ENCODE results near the gene OR51E1. TPM values are rescaled to one million over a fixed set of nuclear protein-coding genes. Genes with fewer than 3 reads are reported as not detected.

The OR51E1 gene
- total RNA-seq = 1.9 TPM
- long read RNA-seq, partial matches to known transcripts = 0 of 6 reads
- long read RNA-seq, other reads (novel, unspliced or antisense) = 4 of 6 reads

GRCh38 chr11:4643682-4644081 is at the start of gene OR51E1:
Gene OR51E1 (plus strand): TSS chr11:4643982. CDS start chr11:4652527, 8,545 bp downstream.
- intact Hi-C loops (cut with DNase I) = no loop called here
- no peak for ATAC-seq
- no peak for DNase-seq (ENCODE audit: missing footprints)

GRCh38 chr11:4605057-4605456 is 38.7 kb upstream of the OR51E1 start:
- ATAC-seq (no peak), DNase-seq (ENCODE audit: missing footprints) (no peak)
- intact Hi-C loops (cut with DNase I) = no loop called here

DNA sequence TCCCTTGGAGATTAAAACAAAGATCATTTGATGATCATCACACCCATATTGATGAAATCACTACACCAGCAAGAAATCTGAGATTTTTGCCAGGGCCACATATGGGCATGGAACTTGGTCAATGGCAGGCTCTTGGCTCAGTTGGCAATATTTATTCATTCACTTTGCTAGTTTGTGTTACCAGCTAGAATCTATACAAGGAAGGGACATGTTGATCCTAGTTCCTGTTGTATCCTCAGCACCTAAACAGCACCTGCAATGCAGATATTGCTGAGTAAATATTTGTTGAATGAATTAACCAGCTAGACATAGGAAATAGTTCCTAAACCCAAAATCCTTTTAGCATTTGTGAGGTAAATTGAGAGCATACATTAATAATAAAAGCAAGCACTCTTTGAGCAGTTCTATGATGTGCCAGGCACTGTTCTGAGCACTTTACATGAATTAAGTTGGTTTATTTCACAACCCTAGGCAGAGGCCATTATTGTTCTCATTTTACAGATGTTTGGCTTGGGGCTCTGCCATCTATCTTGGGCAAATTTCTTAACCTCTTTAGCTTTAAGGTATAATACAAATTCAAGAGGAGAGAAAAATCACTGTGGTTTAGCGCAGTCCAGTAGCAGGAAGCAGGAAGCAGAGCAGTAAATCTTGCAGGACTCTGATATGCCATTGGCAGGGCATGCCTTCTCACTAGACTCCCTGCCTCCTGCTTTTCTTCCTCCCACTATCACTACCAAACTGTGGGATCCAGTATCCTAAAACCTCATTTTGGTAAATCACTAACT is 37.4 kb upstream of the OR51E1 start:
- ATAC-seq (no peak), DNase-seq (ENCODE audit: missing footprints) (no peak)
- intact Hi-C loops (cut with DNase I) = no loop called here

DNA sequence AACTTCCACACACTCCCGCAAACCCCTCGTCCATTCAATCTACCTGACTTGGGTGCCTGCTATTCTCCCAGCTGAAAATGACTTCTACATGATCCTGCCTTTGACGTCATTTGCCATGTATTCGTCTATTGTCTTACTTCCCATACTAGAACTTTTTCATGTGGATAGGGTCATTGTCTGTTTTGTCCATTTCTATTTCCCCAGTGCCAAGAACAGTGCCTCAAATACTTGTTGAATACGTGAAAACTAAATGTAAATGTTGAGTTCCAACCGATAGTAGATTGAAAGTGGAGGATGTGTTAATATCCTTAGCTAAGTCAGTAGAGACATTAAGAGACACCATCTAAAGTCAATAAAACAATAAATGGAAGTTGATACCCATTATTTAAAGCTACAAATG is 36.7 kb upstream of the OR51E1 start:
- ATAC-seq = no peak
- no peak for DNase-seq (ENCODE audit: missing footprints)

GRCh38 chr11:4607781-4608666 is 35.8 kb upstream of the OR51E1 start, which contains the start of gene TRIM68:
Gene TRIM68 (minus strand): TSS chr11:4608231. CDS start chr11:4605504, 2,727 bp downstream.
- intact Hi-C loops (cut with DNase I) = no loop called here
- DNase-seq (ENCODE audit: missing footprints) = peak; percentile 98
- ATAC-seq = peak; percentile 100

More for the DNA sequence above, 36.7 kb upstream of the OR51E1 start:
- intact Hi-C loops (cut with DNase I) = no loop called here

DNA sequence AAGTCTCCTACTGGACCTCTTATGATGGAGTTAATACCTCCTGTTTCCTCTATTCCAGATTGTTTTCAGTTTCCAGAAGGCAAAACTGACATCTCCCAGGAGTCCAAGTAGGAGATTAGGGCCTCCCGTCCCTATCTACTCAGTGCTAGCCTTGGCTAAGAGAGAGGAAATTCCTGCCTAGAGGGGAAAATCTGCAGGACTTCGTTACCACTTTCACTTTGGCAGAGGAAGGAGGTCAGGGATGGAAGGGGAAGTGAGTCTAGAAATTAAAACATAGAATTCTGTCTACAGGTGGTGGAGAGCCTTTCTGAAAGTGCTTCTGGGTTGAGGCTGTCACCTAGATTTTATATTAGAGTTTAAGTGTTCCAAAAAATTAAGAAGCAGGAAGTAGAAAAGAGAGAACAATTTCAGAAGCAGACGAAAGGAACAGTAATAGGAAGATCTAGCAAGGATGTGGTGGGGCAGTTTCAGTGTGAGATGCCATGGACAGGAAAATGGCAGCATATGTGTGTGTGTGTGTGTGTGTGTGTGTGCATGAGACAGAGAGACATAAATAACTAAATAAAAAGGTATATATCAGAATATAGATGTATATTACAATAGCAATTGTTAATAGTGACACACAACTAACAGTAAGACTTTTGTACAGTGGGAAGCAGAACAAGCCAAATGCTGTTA is 33.4 kb upstream of the OR51E1 start:
- no peak for ATAC-seq
- intact Hi-C loops (cut with DNase I) = no loop called here
- DNase-seq (ENCODE audit: missing footprints) = no peak

DNA sequence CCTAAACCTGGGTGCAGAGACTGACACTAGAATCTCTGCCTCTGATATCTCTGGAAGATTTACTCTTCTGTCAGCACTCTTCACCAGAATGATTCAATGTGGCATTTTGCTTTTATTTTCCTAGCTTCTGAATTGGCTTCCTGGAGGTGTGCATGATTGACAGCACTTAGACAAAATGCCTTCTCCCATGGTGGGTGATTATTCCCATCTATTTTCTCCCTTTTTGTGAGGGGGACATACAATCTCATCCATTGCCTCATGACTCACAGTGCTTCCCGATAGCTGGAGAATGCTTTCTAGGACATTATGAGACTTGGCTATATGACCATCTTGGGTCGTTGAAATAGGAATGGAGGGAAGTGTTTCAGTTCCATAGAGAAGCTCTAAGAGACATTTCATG is 31.8 kb upstream of the OR51E1 start:
- ATAC-seq = no peak
- no peak for DNase-seq (ENCODE audit: missing footprints)
- intact Hi-C loops (cut with DNase I) = no loop called here

DNA sequence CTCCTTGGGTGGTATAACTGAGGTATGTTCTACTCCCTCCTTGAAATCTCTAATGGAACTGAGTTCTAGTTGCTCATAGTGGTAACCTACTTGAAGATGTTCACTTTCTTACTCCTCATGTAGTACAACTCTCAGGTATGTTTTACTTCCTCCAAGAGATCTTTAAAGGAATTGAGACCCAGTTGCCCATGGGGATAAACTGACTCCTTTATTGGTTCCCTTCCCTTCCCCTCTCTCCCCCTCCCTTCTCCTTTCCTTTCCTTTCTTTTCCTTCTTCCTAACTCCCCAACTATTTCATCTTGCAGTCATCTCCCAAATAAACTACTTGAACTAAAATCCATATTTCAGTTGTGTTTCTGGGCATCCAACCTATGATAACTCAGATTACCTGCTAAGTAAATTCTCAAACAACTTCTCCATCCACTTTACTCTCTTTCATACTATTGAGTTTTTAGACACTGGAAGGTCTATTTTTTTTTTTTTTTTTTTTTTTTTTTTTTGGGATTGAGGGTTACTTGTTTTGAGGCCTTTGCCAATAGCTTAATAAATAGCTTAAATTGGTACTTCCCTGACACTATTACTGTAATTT is 27.8 kb upstream of the OR51E1 start:
- DNase-seq (ENCODE audit: missing footprints) (no peak), ATAC-seq (no peak)
- intact Hi-C loops (cut with DNase I) = no loop called here

DNA sequence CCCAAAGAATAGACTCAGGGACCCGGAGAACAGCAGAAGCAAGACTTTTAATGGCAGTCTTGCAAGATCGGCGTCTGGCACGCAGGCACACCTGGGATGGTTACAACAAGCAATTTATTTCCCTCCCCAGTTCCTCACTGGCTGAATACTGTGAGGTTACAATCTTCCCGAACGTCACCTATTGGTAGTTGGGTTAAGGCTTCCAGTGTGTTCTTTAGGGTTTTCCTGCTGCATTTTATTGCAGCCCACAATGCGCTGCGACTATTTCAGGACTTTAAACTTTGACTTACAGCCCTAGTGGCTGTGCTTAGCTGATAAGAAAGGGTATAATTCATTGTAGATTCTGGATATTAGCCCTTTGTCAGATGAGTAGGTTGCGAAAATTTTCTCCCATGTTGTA is 24.3 kb upstream of the OR51E1 start:
- intact Hi-C loops (cut with DNase I) = no loop called here
- DNase-seq (ENCODE audit: missing footprints) (no peak), ATAC-seq (no peak)

GRCh38 chr11:4626207-4627099 is 17.3 kb upstream of the OR51E1 start:
- no peak for DNase-seq (ENCODE audit: missing footprints)
- no peak for ATAC-seq
- intact Hi-C loops (cut with DNase I) = no loop called here

DNA sequence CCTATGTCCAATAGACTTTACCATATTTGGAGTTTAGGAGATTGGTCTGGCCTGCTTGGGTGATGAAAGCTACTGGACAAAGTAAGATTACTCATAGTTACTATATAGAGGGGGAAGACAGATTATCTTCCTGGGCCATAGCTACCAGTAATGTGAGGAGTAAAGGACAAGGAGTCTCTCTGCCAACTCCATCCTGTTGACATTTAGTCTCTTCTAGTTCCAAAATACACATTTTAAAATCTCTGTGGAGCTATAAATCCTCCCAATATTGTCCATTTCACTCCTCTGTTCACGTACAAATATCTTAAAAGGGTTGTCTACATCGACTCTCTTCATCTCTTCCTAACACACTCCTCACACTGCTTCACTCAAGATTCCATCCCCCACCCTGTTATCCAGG is 7.6 kb upstream of the OR51E1 start:
- DNase-seq (ENCODE audit: missing footprints) (no peak), ATAC-seq (no peak)
- intact Hi-C loops (cut with DNase I) = loop anchor here (1.0 to 5.0 kb wide), 2 partner anchors 190 to 366 kb away; no protein-coding TSS in a partner anchor

DNA sequence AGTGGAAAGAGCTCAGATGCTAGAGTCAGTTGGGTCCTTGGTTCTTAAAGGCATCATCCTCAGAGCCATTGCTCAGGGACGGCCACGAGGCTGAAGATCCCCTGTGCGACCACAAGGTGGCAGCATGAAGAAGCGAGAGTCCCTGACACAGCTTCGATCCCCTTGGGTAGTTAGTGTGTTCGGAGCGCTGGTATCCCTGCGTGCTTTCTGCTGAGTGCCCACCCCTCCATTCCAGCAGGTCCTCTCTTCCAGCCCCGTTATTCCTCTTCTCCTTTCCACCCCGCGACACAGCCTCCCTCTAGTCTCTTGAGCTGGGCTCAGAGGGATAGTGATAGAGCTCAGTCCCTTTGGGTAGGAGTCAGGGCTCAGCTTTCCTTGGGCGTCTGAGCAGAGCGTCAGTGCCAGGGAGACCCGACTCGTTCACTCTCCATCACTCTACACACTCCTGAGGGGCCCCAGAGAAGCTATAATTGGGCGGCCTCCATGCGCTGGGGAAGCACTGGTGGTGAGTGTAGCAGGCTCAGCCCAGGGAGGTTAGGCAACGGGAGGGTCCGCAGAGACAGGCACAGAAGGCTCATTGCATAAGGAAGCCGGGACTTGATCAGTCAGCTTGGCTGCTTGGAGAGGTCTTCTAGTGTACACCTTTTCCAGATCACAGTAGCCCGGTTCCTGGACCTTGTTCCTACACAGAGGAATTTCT is 6.7 kb upstream of the OR51E1 start, which contains the start of gene OR51D1:
OR51D1 (plus strand) TSS at position 516 of the 700 bp plus-strand sequence. CDS start 2,314 bp downstream, outside the sequence.
- intact Hi-C loops (cut with DNase I) = loop anchor here (1.0 to 5.0 kb wide), 2 partner anchors 189 to 365 kb away; no protein-coding TSS in a partner anchor

DNA sequence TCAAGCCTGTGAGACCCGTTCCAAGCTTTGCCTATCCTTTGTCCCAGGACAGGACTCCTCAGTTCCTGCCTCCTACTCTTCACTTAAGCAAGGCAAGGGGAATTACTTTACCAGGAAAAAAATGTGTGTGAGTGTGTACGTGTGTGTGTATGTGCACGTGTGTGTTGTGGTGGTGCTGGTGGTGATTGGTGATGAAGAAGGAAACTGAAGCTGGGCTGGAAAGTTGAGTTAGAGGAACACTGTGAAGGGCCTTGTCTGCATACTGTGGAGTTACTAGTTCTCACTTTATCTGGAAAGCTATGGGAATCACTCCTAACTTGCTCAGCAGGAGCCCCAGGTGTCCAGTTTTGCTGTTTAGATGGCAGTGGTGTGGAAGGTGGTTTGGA is 6.1 kb upstream of the OR51E1 start:
- DNase-seq (ENCODE audit: missing footprints) (no peak), ATAC-seq (no peak)
- intact Hi-C loops (cut with DNase I) = loop anchor here (5.0 kb wide), 1 partner anchor 365 kb away; no protein-coding TSS in a partner anchor

More for the DNA sequence above, 6.7 kb upstream of the OR51E1 start, which contains the start of gene OR51D1:
- DNase-seq (ENCODE audit: missing footprints) (peak; percentile 80), ATAC-seq (peak; percentile 92)

DNA sequence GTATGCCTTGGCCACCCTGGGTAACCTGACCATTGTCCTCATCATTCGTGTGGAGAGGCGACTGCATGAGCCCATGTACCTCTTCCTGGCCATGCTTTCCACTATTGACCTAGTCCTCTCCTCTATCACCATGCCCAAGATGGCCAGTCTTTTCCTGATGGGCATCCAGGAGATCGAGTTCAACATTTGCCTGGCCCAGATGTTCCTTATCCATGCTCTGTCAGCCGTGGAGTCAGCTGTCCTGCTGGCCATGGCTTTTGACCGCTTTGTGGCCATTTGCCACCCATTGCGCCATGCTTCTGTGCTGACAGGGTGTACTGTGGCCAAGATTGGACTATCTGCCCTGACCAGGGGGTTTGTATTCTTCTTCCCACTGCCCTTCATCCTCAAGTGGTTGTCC is 3.9 kb upstream of the OR51E1 start:
- DNase-seq (ENCODE audit: missing footprints) (no peak), ATAC-seq (no peak)
- intact Hi-C loops (cut with DNase I) = loop anchor here (5.0 kb wide), 1 partner anchor 362 kb away; no protein-coding TSS in a partner anchor

DNA sequence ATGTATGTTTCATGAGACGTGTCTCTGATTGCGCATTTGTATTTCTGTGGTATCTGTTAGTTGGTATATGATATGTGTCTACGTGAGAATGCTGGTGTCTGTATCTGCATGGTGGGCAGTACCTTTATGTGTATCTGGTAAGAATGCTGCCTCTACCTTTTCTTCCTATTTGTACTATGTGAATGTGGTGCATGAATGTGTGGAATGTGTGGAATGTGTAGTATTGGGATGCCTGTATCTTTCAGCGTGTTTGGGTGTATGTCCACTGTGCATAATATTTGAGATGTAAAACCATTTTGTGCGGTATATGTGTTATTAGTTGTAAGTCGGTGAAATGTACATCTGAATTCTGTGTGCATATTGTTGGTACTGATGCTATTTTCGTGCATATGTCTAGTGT is 2.3 kb upstream of the OR51E1 start:
- intact Hi-C loops (cut with DNase I) = no loop called here
- DNase-seq (ENCODE audit: missing footprints) (no peak), ATAC-seq (no peak)

GRCh38 chr11:4642043-4642442 is 1.7 kb upstream of the OR51E1 start:
- intact Hi-C loops (cut with DNase I) = no loop called here
- ATAC-seq = no peak

GRCh38 chr11:4643076-4643475 is 706 bp upstream of the OR51E1 start:
- DNase-seq (ENCODE audit: missing footprints) = no peak
- peak; percentile 45 for ATAC-seq
- intact Hi-C loops (cut with DNase I) = no loop called here

More at GRCh38 chr11:4642043-4642442, 1.7 kb upstream of the OR51E1 start:
- DNase-seq (ENCODE audit: missing footprints) = no peak

All from Right ventricle myocardium inferior (tissue), 1 donor.